Uterus (tissue), 2 donors: Measurements from ENCODE around the gene AJM1.
"Not testable (repeated sequence)": the region's sequence is repeated elsewhere in the genome, so short reads cannot be mapped to it uniquely, and the experiment has no call there.

Source experiments
- CTCF ChIP-seq, 4 experiments: fragments of 200-600 bp in 2 of 4; fragments of 450-650 bp in 2 of 4; sonication (generic) in 2 of 4; IDR thresholded peaks; one replicate each; pipeline ENCODE4 v1.5.1; 2016 to 2019; ENCODE audit warnings: antibody characterized with exemption in 4 of 4, mild to moderate bottlenecking in 2 of 4, moderate library complexity in 1 of 4
- POLR2A ChIP-seq, 2 donors: fragments of 450-650 bp; IDR thresholded peaks; one replicate each; pipeline ENCODE4 v1.6.1; 2016; ENCODE audit warnings: antibody characterized with exemption in 2 of 2, mild to moderate bottlenecking in 1 of 2, moderate library complexity in 1 of 2

DNA sequence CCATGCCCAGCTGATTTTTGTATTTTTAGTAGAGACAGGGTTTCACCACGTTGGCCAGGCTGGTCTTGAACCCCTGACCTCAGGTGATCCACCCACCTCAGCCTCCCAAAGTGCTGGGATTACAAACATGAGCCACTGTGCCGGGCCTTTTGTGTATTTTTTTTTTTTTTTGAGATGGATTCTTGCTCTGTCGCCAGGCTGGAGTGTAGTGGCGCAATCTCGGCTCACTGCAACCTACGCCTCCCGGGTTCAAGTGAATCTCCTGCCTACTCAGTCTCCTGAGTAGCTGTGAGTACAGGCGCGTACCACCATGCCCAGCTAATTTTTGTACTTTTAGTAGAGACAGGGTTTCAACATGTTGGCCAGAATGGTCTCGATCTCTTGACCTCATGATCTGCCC is 41.4 kb downstream of the AJM1 start:
- TF ChIP-seq CTCF, POLR2A (IDR thresholded peaks at IDR 0.05): not testable (repeated sequence)
